Fibroblast of the aortic adventitia (primary cell): ENCODE results near the gene HNRNPA3. TPM values are rescaled to one million over a fixed set of nuclear protein-coding genes. Genes with fewer than 3 reads are reported as not detected.
"Not testable (repeated sequence)": the region's sequence is repeated elsewhere in the genome, so short reads cannot be mapped to it uniquely, and the experiment has no call there.

Experiments
- DNase-seq: peaks from one replicate; pipeline ENCODE4 v3.0.0-alpha.2; 2010; ENCODE audit warnings: low read depth
- H3K4me3 ChIP-seq: 2 replicates; pipeline ENCODE4 v1.5.1; 2011; ENCODE audit warnings: low read depth, mild to moderate bottlenecking, control low read depth, low read length, moderate library complexity
- CTCF ChIP-seq: IDR thresholded peaks from 2 replicates; pipeline ENCODE4 v1.5.1; 2011; ENCODE audit warnings: mild to moderate bottlenecking, low read length, control low read depth, inconsistent platforms; ENCODE audit not compliant: insufficient read depth
- total RNA-seq: library from RNA; depleted of rRNA; stranded (reverse); fragments of >200 nt; gene quantifications from 2 replicates; pipeline ENCODE4 v1.2.3, GENCODE V29; 2012; ENCODE audit warnings: low replicate concordance

Gene HNRNPA3
- total RNA-seq, 1 donor = 43.7 TPM

- no peak overlapping the region for H3K4me3 ChIP-seq
- no peak for TF ChIP-seq CTCF
- no peak for DNase-seq
These were observed 19.8 kb upstream of the HNRNPA3 start for GRCh38 chr2:177192788-177193187.

GRCh38 chr2:177193240-177193639, 19.4 kb upstream of the HNRNPA3 start:
- TF ChIP-seq CTCF = no peak

GRCh38 chr2:177195194-177195593, 17.4 kb upstream of the HNRNPA3 start:
- TF ChIP-seq CTCF = no peak

More at GRCh38 chr2:177193240-177193639, 19.4 kb upstream of the HNRNPA3 start:
- no peak overlapping the region for H3K4me3 ChIP-seq
- no peak for DNase-seq

DNA sequence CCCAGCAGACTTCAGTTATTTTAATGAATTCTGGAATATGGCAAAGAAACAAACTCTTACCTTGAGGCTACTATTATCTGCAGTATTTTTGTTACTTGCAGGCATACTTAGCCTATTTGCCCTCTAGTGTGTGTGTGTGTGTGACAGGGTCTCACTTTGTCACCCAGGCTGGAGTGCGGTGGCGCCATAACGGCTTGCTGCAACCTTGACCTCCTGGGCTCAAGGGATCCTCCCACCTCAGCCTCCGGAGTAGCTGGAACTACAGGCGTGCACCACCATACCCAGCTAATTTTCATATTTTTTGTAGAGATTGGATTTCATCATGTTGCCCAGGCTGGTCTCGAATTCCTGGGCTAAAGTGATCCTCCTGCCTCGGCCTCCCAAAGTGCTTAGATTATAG, 12.2 kb upstream of the HNRNPA3 start:
- not testable (repeated sequence) for DNase-seq, H3K4me3 ChIP-seq

More at GRCh38 chr2:177195194-177195593, 17.4 kb upstream of the HNRNPA3 start:
- no peak for DNase-seq
- H3K4me3 ChIP-seq = no peak overlapping the region

DNA sequence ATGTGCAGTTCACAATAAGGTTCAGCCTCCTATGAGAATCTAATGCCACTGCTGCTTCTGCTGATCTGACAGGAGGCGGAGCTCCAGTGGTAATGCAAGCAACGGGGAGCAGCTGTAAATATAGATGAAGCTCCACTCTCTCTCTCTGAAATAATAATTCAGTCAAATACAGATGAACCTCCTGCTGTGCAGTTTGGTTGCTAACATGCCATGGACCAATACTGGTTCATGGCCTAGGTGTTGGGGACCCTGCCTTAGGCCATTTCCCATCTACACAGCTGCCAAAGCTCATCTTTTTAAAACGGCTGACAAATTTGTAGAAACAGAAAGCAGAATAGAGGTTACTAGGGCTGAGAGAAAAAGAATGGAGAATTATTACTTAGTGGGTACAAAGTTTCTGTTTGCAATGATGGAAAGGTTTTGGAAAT, 10.7 kb upstream of the HNRNPA3 start:
- H3K4me3 ChIP-seq = no peak overlapping the region
- TF ChIP-seq CTCF = no peak
- DNase-seq = no peak

DNA sequence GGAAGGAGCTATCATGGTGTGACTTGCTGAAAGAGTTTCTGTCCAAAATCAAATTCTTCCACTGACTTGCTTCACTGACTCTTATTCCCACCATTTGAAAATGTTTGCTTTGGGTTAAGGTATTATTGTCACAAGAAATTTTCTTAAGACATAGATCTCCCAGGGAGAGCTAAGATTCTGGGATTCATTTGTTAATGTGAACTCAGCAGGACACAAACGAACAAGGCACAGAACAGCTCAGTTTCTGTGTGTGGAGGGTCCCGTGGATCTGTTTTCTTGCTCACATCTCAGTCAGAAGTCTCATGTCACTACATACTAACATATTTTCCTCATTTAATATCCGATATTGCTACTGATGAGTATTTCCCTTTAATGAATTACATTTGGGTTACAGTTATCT, 8.2 kb upstream of the HNRNPA3 start:
- no peak for TF ChIP-seq CTCF
- no peak overlapping the region for H3K4me3 ChIP-seq
- DNase-seq = no peak

DNA sequence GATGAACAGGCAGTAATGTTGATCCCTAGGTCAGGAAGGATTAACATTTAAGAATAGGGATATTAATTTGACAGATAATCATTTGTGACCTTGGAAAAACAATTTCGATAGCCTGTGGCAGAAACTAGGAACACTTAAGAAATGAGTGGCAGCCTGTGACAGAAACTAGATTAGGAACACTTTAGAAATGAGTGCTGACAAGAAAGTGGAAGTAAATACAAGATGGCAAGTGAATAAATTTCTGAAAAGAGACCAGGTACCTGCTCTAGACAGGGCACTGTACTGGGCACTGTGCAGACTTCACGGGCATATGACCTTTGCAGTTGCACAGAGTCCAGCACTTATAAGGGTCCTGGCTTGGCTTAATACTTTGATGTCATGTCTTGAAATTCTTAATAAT, 5.5 kb upstream of the HNRNPA3 start:
- no peak overlapping the region for H3K4me3 ChIP-seq
- DNase-seq = no peak
- no peak for TF ChIP-seq CTCF
